K562 (cell line): ENCODE results near the gene KBTBD12. TPM values are rescaled to one million over a fixed set of nuclear protein-coding genes. Genes with fewer than 3 reads are reported as not detected.

Source experiments
- HES1 ChIP-seq: fragments of 450-650 bp; IDR thresholded peaks from 2 replicates; pipeline ENCODE4 v1.6.1; 2016; ENCODE audit warnings: low read depth, mild to moderate bottlenecking, moderate library complexity
- HNRNPUL1 ChIP-seq: fragments of 200-400 bp; formaldehyde crosslinking; IDR thresholded peaks from 2 replicates; pipeline ENCODE4 v1.6.1; 2017; ENCODE audit warnings: low read length
- HOXB6 ChIP-seq: fragments of 250-450 bp; sonication (Bioruptor Pico); IDR thresholded peaks from 2 replicates; pipeline ENCODE4 v1.5.1; 2022; ENCODE audit warnings: mild to moderate bottlenecking, borderline replicate concordance
- MXD1 ChIP-seq: fragments of 250-450 bp; sonication (Bioruptor Pico); IDR thresholded peaks from 2 replicates; pipeline ENCODE4 v1.8.0; 2021; ENCODE audit warnings: borderline replicate concordance, mild to moderate bottlenecking, moderate library complexity; ENCODE audit not compliant: poor library complexity, severe bottlenecking
- MYBL2 ChIP-seq, 2 experiments: fragments of 450-650 bp in 1 of 2; sonication (generic) in 1 of 2; formaldehyde crosslinking in 1 of 2; IDR thresholded peaks; 2 replicates each; pipeline versions ENCODE4 v1.6.1 to v1.8.1; 2017 to 2022; ENCODE audit warnings: borderline replicate concordance in 1 of 2, inconsistent platforms in 1 of 2, low read depth in 1 of 2, mild to moderate bottlenecking in 1 of 2, missing genetic modification reagents in 1 of 2, moderate library complexity in 1 of 2
- RERE ChIP-seq: sonication (generic); formaldehyde crosslinking; IDR thresholded peaks from 2 replicates; pipeline ENCODE4 v1.8.0; 2023; ENCODE audit warnings: missing genetic modification reagents, mild to moderate bottlenecking, borderline replicate concordance
- SMAD3 ChIP-seq: fragments of 450-650 bp; formaldehyde crosslinking; conservative IDR thresholded peaks from 2 replicates; pipeline ENCODE4 v1.4.0; 2020; ENCODE audit warnings: mild to moderate bottlenecking
- TCFL5 ChIP-seq: fragments of 250-450 bp; sonication (Bioruptor Pico); conservative IDR thresholded peaks from 2 replicates; pipeline ENCODE4 v1.6.1; 2021; ENCODE audit warnings: mild to moderate bottlenecking, moderate library complexity, matching md5 sums
- TOE1 ChIP-seq, 2 experiments: fragments of 450-650 bp in 1 of 2; sonication (generic) in 1 of 2; formaldehyde crosslinking in 1 of 2; IDR thresholded peaks; 2 replicates each; pipeline versions ENCODE4 v1.7.1 to v1.8.0; 2016 to 2022; ENCODE audit warnings: borderline replicate concordance in 2 of 2, mild to moderate bottlenecking in 2 of 2, antibody characterized with exemption in 1 of 2, inconsistent platforms in 1 of 2, low read depth in 1 of 2, missing genetic modification reagents in 1 of 2, moderate library complexity in 1 of 2
- TRIM25 ChIP-seq: fragments of 450-650 bp; IDR thresholded peaks from 2 replicates; pipeline ENCODE4 v1.7.0; 2016; ENCODE audit warnings: borderline replicate concordance
- U2AF1 ChIP-seq: fragments of 200-400 bp; formaldehyde crosslinking; optimal IDR thresholded peaks from 2 replicates; pipeline ENCODE3; 2017; ENCODE audit warnings: mild to moderate bottlenecking, low read depth, low read length, moderate library complexity
- ZBTB33 ChIP-seq: sonication (generic); formaldehyde crosslinking; IDR thresholded peaks from 2 replicates; pipeline ENCODE4 v1.8.1; 2023; ENCODE audit warnings: mild to moderate bottlenecking, missing genetic modification reagents
- ZNF174 ChIP-seq: fragments of 250-450 bp; sonication (Bioruptor Pico); IDR thresholded peaks from 2 replicates; pipeline ENCODE4 v1.4.0; 2020; ENCODE audit warnings: mild to moderate bottlenecking
- polyA plus RNA-seq, 8 experiments: library from polyadenylated mRNA; depleted of rRNA in 4 of 8; stranded (reverse) in 5 of 8; unstranded in 3 of 8; fragments of >200 nt; fragmentation: Nextera tagmentation in 2 of 8; fragmentation: Illumina TruSeq in 1 of 8; extraction: Ambion mirVana in 2 of 8; extraction: Trizol in 1 of 8; gene quantifications; 2 replicates each; pipeline versions ENCODE4 v1.2.1 to v1.2.3, GENCODE V29; 2011 to 2014; ENCODE audit warnings: inconsistent platforms in 1 of 8, missing spikeins in 1 of 8
- total RNA-seq, 7 experiments: library from RNA; depleted of rRNA in 6 of 7; stranded (reverse); fragments of >200 nt in 6 of 7; fragmentation: Illumina TruSeq in 2 of 7; extraction: Trizol in 2 of 7; gene quantifications; 2 replicates each; pipeline versions ENCODE4 v1.2.1 to v1.2.3, GENCODE V29; 2011 to 2021; ENCODE audit warnings: low replicate concordance in 1 of 7

Gene KBTBD12
- total and polyA plus RNA-seq, 9 of the 15 experiments (the other 6 are each of a cell fraction or from before 2014, with no cell fraction given) = not detected

GRCh38 chr3:128009952-128010846 lies 95.2 kb downstream of the KBTBD12 start (continued):
- TF ChIP-seq RERE (CRISPR knock-in tag) = no peak
- no peak for TF ChIP-seq MXD1 (CRISPR knock-in tag)
- no peak for TF ChIP-seq HNRNPUL1
- TF ChIP-seq SMAD3 (CRISPR knock-in tag) = no peak
- TF ChIP-seq HOXB6 (CRISPR knock-in tag) = no peak
- TF ChIP-seq ZBTB33 (CRISPR knock-in tag) = no peak
- no peak for TF ChIP-seq TRIM25
- no peak for TF ChIP-seq ZNF174 (CRISPR knock-in tag)
- no peak for TF ChIP-seq MYBL2 (IDR thresholded peaks at IDR 0.05; ENCODE audit: low read depth)
- TF ChIP-seq MYBL2 (CRISPR knock-in tag; IDR thresholded peaks at IDR 0.05; ENCODE audit: borderline replicate concordance) = no peak
- no peak for TF ChIP-seq TOE1 (IDR thresholded peaks at IDR 0.05; ENCODE audit: borderline replicate concordance)
- TF ChIP-seq TOE1 (CRISPR knock-in tag; IDR thresholded peaks at IDR 0.05; ENCODE audit: borderline replicate concordance, low read depth) = no peak
- TF ChIP-seq HES1 = peak; percentile 77
- TF ChIP-seq TCFL5 (CRISPR knock-in tag) = no peak
- TF ChIP-seq U2AF1 = no peak
